B cell (primary cell): ENCODE results near the gene SAMD3. TPM values are rescaled to one million over a fixed set of nuclear protein-coding genes. Genes with fewer than 3 reads are reported as not detected.
"Not testable (repeated sequence)": the region's sequence is repeated elsewhere in the genome, so short reads cannot be mapped to it uniquely, and the experiment has no call there.

Experiments
- ATAC-seq: fragments of 200-7000 bp; cut with Tn5 transposase; one replicate; pipeline ENCODE4 v1.10.0; 2021; ENCODE audit warnings: low read depth, mild to moderate bottlenecking, moderate number of reproducible peaks, moderate library complexity
- CTCF ChIA-PET: fragments of 350-600 bp; sonication (Branson Sonifier 250); formaldehyde crosslinking; loops from one replicate; lab custom pipeline; 2021; ENCODE audit warnings: antibody characterized with exemption, inconsistent platforms; lab: Charles Lee
- POLR2A ChIA-PET: fragments of 350-600 bp; sonication (Branson Sonifier 250); formaldehyde crosslinking; loops from one replicate; lab custom pipeline; 2021; ENCODE audit warnings: antibody characterized with exemption; lab: Charles Lee
- DNase-seq: peaks from one replicate; pipeline ENCODE4 v3.0.0; 2013
- H2AFZ ChIP-seq: 2 replicates; pipeline ENCODE4 v1.6.1; 2012; ENCODE audit warnings: mild to moderate bottlenecking, low read depth, low read length; ENCODE audit not compliant: insufficient read depth, poor library complexity, severe bottlenecking
- H3K27ac ChIP-seq, 2 donors: 1 replicate in 1 of 2; 2 replicates in 1 of 2; pipeline ENCODE4 v1.5.1; 2012 to 2013; ENCODE audit warnings: low read length in 2 of 2, mild to moderate bottlenecking in 2 of 2, moderate library complexity in 1 of 2
- H3K27me3 ChIP-seq, 4 experiments: fragments of 200-600 bp in 1 of 4; sonication (generic) in 1 of 4; replicated peaks in 1 of 4; 1 replicate in 2 of 4; 2 replicates in 2 of 4; pipeline versions ENCODE4 v1.6.1 to v1.7.0; 2013 to 2016; ENCODE audit warnings: low read length in 3 of 4, mild to moderate bottlenecking in 2 of 4, mixed read lengths in 1 of 4, moderate library complexity in 1 of 4; ENCODE audit not compliant: insufficient read depth in 4 of 4, control insufficient read depth in 3 of 4; ENCODE audit errors: control extremely low read depth in 1 of 4
- H3K36me3 ChIP-seq, 2 experiments: replicated peaks in 1 of 2; 1 replicate in 1 of 2; 2 replicates in 1 of 2; pipeline versions ENCODE4 v1.6.1 to v1.7.1; 2013; ENCODE audit warnings: low read length in 1 of 2; ENCODE audit not compliant: insufficient read depth in 2 of 2, control insufficient read depth in 1 of 2; ENCODE audit errors: control extremely low read depth in 1 of 2, extremely low read depth in 1 of 2
- H3K4me1 ChIP-seq, 2 donors: fragments of 200-600 bp in 1 of 2; sonication (generic) in 1 of 2; 1 replicate in 1 of 2; 2 replicates in 1 of 2; pipeline versions ENCODE4 v1.5.1 to v1.6.1; 2013 to 2017; ENCODE audit warnings: low read length in 2 of 2; ENCODE audit not compliant: control insufficient read depth in 2 of 2, insufficient read depth in 2 of 2
- H3K4me2 ChIP-seq: replicated peaks from 2 replicates; pipeline ENCODE3; 2012; ENCODE audit warnings: mild to moderate bottlenecking, low read depth, low read length; ENCODE audit not compliant: poor library complexity, severe bottlenecking
- H3K4me3 ChIP-seq, 5 experiments: fragments of 200-600 bp in 1 of 5; sonication (generic) in 1 of 5; 1 replicate in 3 of 5; 2 replicates in 2 of 5; pipeline versions ENCODE4 v1.5.1 to v1.7.0; 2011 to 2016; ENCODE audit warnings: low read length in 4 of 5, mild to moderate bottlenecking in 4 of 5, low read depth in 2 of 5, control low read depth in 1 of 5, moderate library complexity in 1 of 5; ENCODE audit not compliant: insufficient read depth in 1 of 5; ENCODE audit errors: control extremely low read depth in 1 of 5, extremely low read depth in 1 of 5
- H3K79me2 ChIP-seq: fragments of 200-600 bp; sonication (generic); one replicate; pipeline ENCODE4 v1.6.0; 2016; ENCODE audit warnings: low read length; ENCODE audit not compliant: control insufficient read depth, insufficient read depth
- H3K9ac ChIP-seq: fragments of 200-600 bp; sonication (generic); 2 replicates; pipeline ENCODE4 v1.6.1; 2017; ENCODE audit warnings: mild to moderate bottlenecking, low read length, moderate library complexity
- H3K9me3 ChIP-seq, 3 donors: one replicate each; pipeline versions ENCODE4 v1.6.1 to v1.7.1; 2013; ENCODE audit warnings: low read length in 2 of 3; ENCODE audit not compliant: control insufficient read depth in 2 of 3, insufficient read depth in 1 of 3; ENCODE audit errors: control extremely low read depth in 1 of 3
- H4K20me1 ChIP-seq: 2 replicates; pipeline ENCODE4 v1.6.0; 2012; ENCODE audit warnings: mild to moderate bottlenecking, low read length; ENCODE audit not compliant: insufficient read depth, control insufficient read depth, poor library complexity, severe bottlenecking
- H3K27ac Mint-ChIP-seq: one replicate; pipeline ENCODE4 v1.8.0; 2021; ENCODE audit warnings: mixed read lengths
- H3K27me3 Mint-ChIP-seq: one replicate; pipeline ENCODE4 v1.8.0; 2021; ENCODE audit warnings: mixed read lengths
- H3K4me1 Mint-ChIP-seq: one replicate; pipeline ENCODE4 v1.8.0; 2021; ENCODE audit warnings: mixed read lengths
- H3K4me3 Mint-ChIP-seq: one replicate; pipeline ENCODE4 v1.8.0; 2021; ENCODE audit warnings: mixed read lengths
- H3K9me3 Mint-ChIP-seq: one replicate; pipeline ENCODE4 v1.8.0; 2022; ENCODE audit warnings: mixed read lengths; ENCODE audit not compliant: insufficient read depth
- CTCF ChIP-seq: fragments of 200-600 bp; IDR thresholded peaks from one replicate; pipeline ENCODE4 v1.8.0; 2022; ENCODE audit warnings: antibody characterized with exemption, mild to moderate bottlenecking
- EZH2 ChIP-seq: IDR thresholded peaks from 2 replicates; pipeline ENCODE4 v1.6.1; 2012; ENCODE audit warnings: borderline replicate concordance, low read depth, mild to moderate bottlenecking, moderate library complexity, low read length; ENCODE audit not compliant: insufficient read depth, poor library complexity, severe bottlenecking
- WGBS: methylation state at CpG from one replicate; pipeline ENCODE4 v1.1.5; 2013; ENCODE audit warnings: missing lambda C conversion rate; ENCODE audit not compliant: insufficient coverage; 5-methylcytosine and 5-hydroxymethylcytosine counted together
- intact Hi-C: fragments of 100-400 bp; cut with micrococcal nuclease; formaldehyde crosslinking; loops from one replicate; pipeline ENCODE4 v1.10.0; 2022
- polyA plus RNA-seq: library from polyadenylated mRNA; depleted of rRNA; stranded (reverse); fragments of >200 nt; gene quantifications from 2 replicates; pipeline ENCODE4 v1.2.3, GENCODE V29; 2012
- total RNA-seq, 2 donors: library from RNA; stranded (reverse); fragments of 120-200 nt in 1 of 2; gene quantifications; 1 replicate in 1 of 2; 2 replicates in 1 of 2; pipeline versions ENCODE4 v1.2.3 to v1.2.4, GENCODE V29; 2013 to 2022

SAMD3 gene
- total and polyA plus RNA-seq, 2 donors (not counting 1 experiment from before 2014, with no cell fraction given), result 0.57 to 3.8 TPM

DNA sequence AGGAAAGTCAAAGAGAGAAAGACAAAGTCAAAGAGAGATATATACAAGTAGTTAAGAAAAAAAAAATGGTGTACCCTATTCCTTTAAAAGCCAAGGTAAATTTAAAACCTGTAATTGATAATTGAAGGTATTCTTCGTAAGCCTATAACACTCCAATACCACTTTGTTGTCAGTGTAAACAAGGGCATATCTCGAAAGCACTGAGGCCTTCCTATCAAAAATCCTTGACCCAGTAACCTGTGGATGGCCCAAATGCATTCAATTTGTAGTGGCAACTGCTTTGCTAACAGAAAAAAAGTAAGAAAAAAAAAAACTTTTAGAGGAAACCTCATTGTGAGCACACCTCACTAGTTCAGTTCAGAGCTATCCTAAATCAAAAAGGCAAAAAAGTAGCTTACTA lies 39.3 kb upstream of the SAMD3 start:
- TF ChIP-seq CTCF (no peak), EZH2 (no peak)
- peak overlapping the region in 1 of 2 donors; percentile 80 for H3K27ac ChIP-seq

DNA sequence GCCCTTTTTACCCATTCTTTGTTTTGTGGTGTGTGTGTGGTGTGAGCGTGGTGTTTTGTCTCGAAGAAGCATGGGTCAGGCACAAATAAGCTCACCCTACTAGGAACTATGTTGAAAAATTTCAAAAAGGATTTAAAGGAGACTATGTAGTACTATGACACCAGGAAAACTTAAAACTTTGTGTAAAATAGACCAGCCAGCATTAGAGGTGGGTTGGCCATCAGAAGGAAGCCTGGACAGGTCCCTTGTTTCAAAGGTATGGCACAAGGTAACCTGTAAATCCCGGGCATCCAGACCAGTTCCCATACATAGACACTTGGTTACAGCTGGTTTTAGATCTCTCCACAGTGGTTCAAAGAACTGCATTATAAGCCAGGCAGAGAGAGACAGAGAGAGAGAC lies 38.8 kb upstream of the SAMD3 start:
- H2AFZ ChIP-seq, result peak overlapping the region; percentile 47
- H3K9me3 ChIP-seq, ATAC-seq, H4K20me1 ChIP-seq, H3K9me3 Mint-ChIP-seq, DNase-seq, POLR2A ChIA-PET, H3K27me3 ChIP-seq, H3K27me3 Mint-ChIP-seq, intact Hi-C loops, H3K79me2 ChIP-seq, H3K36me3 ChIP-seq: not testable (repeated sequence)
- peaks cover 23 to 28% of the 10 kb centered on the region in 2 donors for H3K4me1 ChIP-seq
- CTCF ChIA-PET, result interaction anchor here (0.7 kb wide), 1 partner anchor 12 kb away, joined by 3 read pairs; no protein-coding TSS in a partner anchor
- Mint-ChIP-seq H3K27ac (peak overlapping the region; percentile 94), H3K4me3 (peak overlapping the region; percentile 88), H3K4me1 (peaks cover 47% of the 10 kb centered on the region)
- peak overlapping the region in 2 of 5 experiments; percentile 9 to 35 for H3K4me3 ChIP-seq
- peak overlapping the region; percentile 42 for H3K9ac ChIP-seq
- 67% methylated on average over 1 of the region's 3 CpGs for WGBS
- peak overlapping the region; percentile 12 for H3K4me2 ChIP-seq
- peak overlapping the region; percentile 42 to 80 for H3K27ac ChIP-seq

More for the DNA sequence above, 39.3 kb upstream of the SAMD3 start:
- no peaks in the 10 kb centered on the region for H3K79me2 ChIP-seq
- H3K9ac ChIP-seq, result peak overlapping the region; percentile 42
- H3K4me1 ChIP-seq, result peaks cover 23 to 28% of the 10 kb centered on the region in 2 donors
- POLR2A ChIA-PET, result no interaction called here
- H3K9me3 Mint-ChIP-seq, result no peaks in the 10 kb centered on the region
- no CpG with 5 or more reads among the region's 2 CpGs for WGBS
- no peaks in the 10 kb centered on the region for H3K27me3 Mint-ChIP-seq
- H3K27me3 ChIP-seq, result no peaks in the 10 kb centered on the region
- H3K36me3 ChIP-seq, result no peaks in the 10 kb centered on the region
- peaks cover 0 to 5% (median 0%) of the 10 kb centered on the region in 3 donors for H3K9me3 ChIP-seq
- peaks cover 47% of the 10 kb centered on the region for H3K4me1 Mint-ChIP-seq
- H3K4me3 ChIP-seq, result no peak overlapping the region
- H3K4me2 ChIP-seq, result no peak overlapping the region
- H3K4me3 Mint-ChIP-seq, result peak overlapping the region; percentile 88
- CTCF ChIA-PET, result interaction anchor here (0.7 kb wide), 1 partner anchor 11 kb away, joined by 3 read pairs; no protein-coding TSS in a partner anchor
- intact Hi-C loops, result no loop called here
- H4K20me1 ChIP-seq, result no peaks in the 10 kb centered on the region
- peak overlapping the region; percentile 47 for H2AFZ ChIP-seq
- no peak for DNase-seq
- no peak for ATAC-seq
- H3K27ac Mint-ChIP-seq, result peak overlapping the region; percentile 94

- POLR2A ChIA-PET, H4K20me1 ChIP-seq, H3K27me3 ChIP-seq, CTCF ChIA-PET, H3K79me2 ChIP-seq, H3K9me3 ChIP-seq, intact Hi-C loops, H3K36me3 ChIP-seq, H3K9me3 Mint-ChIP-seq, H3K27me3 Mint-ChIP-seq: not testable (repeated sequence)
- peak overlapping the region; percentile 54 for H3K9ac ChIP-seq
- H3K4me1 Mint-ChIP-seq, result peaks cover 45% of the 10 kb centered on the region
- H2AFZ ChIP-seq, result peak overlapping the region; percentile 76
- 62% methylated on average over 12 of the region's 15 CpGs for WGBS
- peak overlapping the region; percentile 80 to 81 for H3K27ac ChIP-seq
- peak; percentile 29 for ATAC-seq
- peak overlapping the region; percentile 42 for H3K4me2 ChIP-seq
- H3K4me3 ChIP-seq, result peak overlapping the region in 4 of 5 experiments; percentile 12 to 54 (median 36)
- DNase-seq, result peak; percentile 47
- peak overlapping the region; percentile 88 for H3K4me3 Mint-ChIP-seq
- peaks cover 23 to 28% of the 10 kb centered on the region in 2 donors for H3K4me1 ChIP-seq
- peak overlapping the region; percentile 94 for H3K27ac Mint-ChIP-seq
These were observed 38.0 kb upstream of the SAMD3 start for GRCh38 chr6:130260614-130261241.
